ELF-1 (cell line): ENCODE data around the gene HBE1.
"Not testable (repeated sequence)": the region's sequence is repeated elsewhere in the genome, so short reads cannot be mapped to it uniquely, and the experiment has no call there.

Experiments used
- DNase-seq: peaks from one replicate; pipeline ENCODE4 v3.0.0-alpha.2; 2016; ENCODE audit warnings: low read depth, low spot score

Gene HBE1

GRCh38 chr11:5285703-5286340 is 16.1 kb upstream of the HBE1 start:
- DNase-seq = no peak

- DNase-seq = no peak
Measured at GRCh38 chr11:5284637-5285036, 14.9 kb upstream of the HBE1 start.

GRCh38 chr11:5283882-5284281 is 14.1 kb upstream of the HBE1 start:
- DNase-seq = no peak

- DNase-seq = no peak
Measured at GRCh38 chr11:5283086-5283485, 13.3 kb upstream of the HBE1 start.

GRCh38 chr11:5282628-5283027 is 12.9 kb upstream of the HBE1 start:
- no peak for DNase-seq

GRCh38 chr11:5281596-5281995 is 11.9 kb upstream of the HBE1 start:
- DNase-seq = no peak

GRCh38 chr11:5280582-5281102 is 10.9 kb upstream of the HBE1 start:
- DNase-seq = peak; percentile 89

- DNase-seq = no peak
Measured at GRCh38 chr11:5279471-5280090, 9.8 kb upstream of the HBE1 start.

GRCh38 chr11:5277807-5278382 is 8.2 kb upstream of the HBE1 start:
- DNase-seq = no peak

- DNase-seq = no peak
Measured at GRCh38 chr11:5276697-5277096, 7.0 kb upstream of the HBE1 start.

GRCh38 chr11:5275369-5276110 is 5.8 kb upstream of the HBE1 start:
- DNase-seq = no peak

- no peak for DNase-seq
Measured at GRCh38 chr11:5274395-5274794, 4.7 kb upstream of the HBE1 start.

- DNase-seq = no peak
Measured at GRCh38 chr11:5272395-5273017, 2.8 kb upstream of the HBE1 start.

- DNase-seq = no peak
Measured at GRCh38 chr11:5267033-5267563, 2.6 kb downstream of the HBE1 start.

- no peak for DNase-seq
Measured at GRCh38 chr11:5266609-5267008, 3.1 kb downstream of the HBE1 start.

- no peak for DNase-seq
Measured at GRCh38 chr11:5265832-5266231, 3.9 kb downstream of the HBE1 start.

- DNase-seq = peak; percentile 87
Measured at GRCh38 chr11:5258543-5259262, 11.0 kb downstream of the HBE1 start.

- DNase-seq = no peak
Measured at GRCh38 chr11:5257296-5257695, 12.4 kb downstream of the HBE1 start.

- DNase-seq = not testable (repeated sequence)
Measured at GRCh38 chr11:5254646-5255413, 14.9 kb downstream of the HBE1 start, which contains the start of gene HBG2. TSS of gene HBG2 (minus strand) at chr11:5254781. CDS start at chr11:5254728, 53 bp downstream.

- not testable (repeated sequence) for DNase-seq
Measured at GRCh38 chr11:5254023-5254422, 15.7 kb downstream of the HBE1 start.
